ENCODE results near the gene AFF3.

The AFF3 gene

DNA sequence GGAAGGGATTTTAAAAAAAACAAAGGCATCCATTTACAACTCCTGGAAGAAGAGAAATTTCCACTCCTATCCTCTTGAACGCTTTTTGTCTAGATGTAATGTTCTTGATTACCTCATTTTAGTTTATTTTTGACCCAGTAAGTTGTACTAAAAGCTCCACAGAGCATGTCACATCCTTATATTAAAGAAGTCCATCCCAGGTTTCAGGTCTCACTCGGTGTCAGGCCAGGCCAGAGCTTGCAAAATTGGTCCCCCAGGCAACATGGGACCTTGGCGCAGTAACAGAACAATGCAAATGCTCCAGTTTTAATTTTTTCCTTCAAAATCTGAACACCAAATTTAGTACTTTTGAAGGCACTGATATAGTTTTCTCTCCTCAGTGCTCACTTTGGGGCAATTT lies 434.2 kb downstream of the AFF3 start:
- no peak for DNase-seq (ENCODE audit: low read depth in 2 of 2)

DNA sequence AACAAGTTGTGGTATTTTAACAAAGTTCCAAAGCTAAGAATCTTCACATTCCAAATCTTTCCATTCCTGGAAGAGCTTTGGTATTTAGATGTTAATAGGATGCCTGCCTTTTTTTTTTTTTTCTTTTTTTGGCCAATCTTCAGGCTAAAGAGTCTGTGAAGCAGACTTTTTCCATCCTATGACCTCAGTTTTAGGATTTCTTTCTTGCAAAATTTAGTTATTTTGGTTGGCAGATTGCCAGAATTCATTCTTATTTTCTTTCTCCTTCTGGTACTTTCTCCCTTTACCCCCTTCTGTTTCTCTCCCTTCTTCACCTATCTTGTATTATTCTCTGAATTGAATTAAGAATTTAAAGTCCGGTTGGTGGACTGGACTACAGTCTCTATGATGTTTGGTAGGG lies 434.8 kb downstream of the AFF3 start:
- no peak for DNase-seq (ENCODE audit: low read depth in 2 of 2)

DNA sequence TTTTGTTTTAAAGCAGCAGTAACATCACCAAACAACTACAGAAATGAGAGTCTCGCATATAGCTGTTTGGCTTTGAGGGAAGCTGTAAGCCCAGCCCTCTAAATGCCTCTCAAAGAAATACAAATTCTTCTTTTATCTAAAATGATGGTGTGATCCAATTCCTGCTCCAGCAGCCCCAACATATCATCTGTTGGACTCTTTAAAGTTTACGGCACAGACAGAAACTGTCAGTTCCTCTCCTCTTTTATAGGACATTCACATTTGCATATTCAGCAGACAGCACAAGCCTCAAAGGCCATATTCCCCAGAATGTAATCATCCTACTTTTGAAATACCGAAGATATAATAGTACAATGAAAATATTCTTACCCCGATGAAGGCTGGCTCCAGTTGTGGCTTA lies 435.7 kb downstream of the AFF3 start:
- no peak for DNase-seq (ENCODE audit: low read depth in 2 of 2)

GRCh38 chr2:99701503-99701902 lies 440.9 kb downstream of the AFF3 start:
- no peak for DNase-seq (ENCODE audit: low read depth in 2 of 2)

GRCh38 chr2:99700482-99701398 lies 441.6 kb downstream of the AFF3 start:
- no peak for DNase-seq (ENCODE audit: low read depth in 2 of 2)

DNA sequence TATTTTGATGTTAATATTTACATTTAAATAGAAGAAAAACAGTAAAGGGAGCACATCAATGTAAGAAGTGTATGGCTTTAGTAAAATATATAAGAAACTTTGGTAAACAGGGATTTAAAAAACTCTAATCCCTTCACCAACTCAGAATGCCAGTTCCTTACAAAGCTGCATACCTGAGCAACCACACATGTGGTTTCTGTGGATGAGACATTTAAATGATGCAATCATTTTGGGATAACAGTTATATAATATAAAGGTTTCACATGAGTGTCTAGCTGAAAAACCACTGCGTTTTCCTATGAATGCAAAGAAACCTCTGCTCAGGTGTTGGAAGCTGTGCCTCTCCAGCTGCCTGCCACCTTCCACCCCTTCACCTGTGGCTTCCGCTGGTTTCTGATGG lies 443.5 kb downstream of the AFF3 start:
- no peak for DNase-seq (ENCODE audit: low read depth in 2 of 2)

GRCh38 chr2:99697811-99698568 lies 444.4 kb downstream of the AFF3 start:
- no peak for DNase-seq (ENCODE audit: low read depth in 2 of 2)

DNA sequence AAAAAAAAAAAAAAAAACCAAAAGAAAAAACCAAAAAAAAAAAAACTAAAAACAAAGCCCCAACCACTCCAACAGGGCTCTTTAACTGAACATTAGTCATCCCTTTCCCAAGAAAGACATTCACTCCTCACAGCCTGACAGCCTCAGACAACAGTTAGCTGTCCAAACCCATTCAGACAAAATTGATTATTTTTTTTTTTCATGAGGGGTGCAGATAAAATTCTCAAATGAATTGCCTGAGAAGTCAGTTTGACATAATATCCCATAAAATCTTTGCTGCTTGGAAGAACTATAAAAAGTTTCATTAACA lies 446.5 kb downstream of the AFF3 start:
- DNase-seq (ENCODE audit: low read depth in 2 of 2), result no peak

GRCh38 chr2:99695130-99695943 lies 447.1 kb downstream of the AFF3 start:
- DNase-seq (ENCODE audit: low read depth in 2 of 2), result no peak

DNA sequence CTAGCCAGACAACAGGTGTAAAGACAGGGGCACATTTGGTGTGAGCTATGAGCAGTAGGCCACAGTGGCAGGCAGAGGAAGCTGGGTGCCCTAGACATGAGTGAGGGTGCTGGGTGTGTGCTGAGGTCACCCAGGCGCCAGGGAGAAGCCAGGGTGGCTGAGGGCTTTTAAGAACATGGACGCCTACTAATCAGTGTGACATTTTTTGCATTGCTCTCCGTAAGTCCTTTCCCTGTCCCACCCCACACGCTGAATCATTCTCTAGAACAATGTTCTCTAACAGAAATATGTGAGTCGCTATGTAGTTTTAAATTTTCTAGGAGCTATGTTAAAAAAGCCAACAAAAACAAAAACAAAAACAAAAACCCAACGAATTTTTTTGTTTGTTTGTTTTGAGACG lies 448.1 kb downstream of the AFF3 start:
- no peak for DNase-seq (ENCODE audit: low read depth in 2 of 2)

GRCh38 chr2:99692785-99693184 lies 449.6 kb downstream of the AFF3 start:
- DNase-seq (ENCODE audit: low read depth in 2 of 2), result no peak

GRCh38 chr2:99691926-99692325 lies 450.5 kb downstream of the AFF3 start:
- DNase-seq (ENCODE audit: low read depth in 2 of 2), result no peak

GRCh38 chr2:99689145-99689742 lies 453.1 kb downstream of the AFF3 start:
- no peak for DNase-seq (ENCODE audit: low read depth in 2 of 2)

DNA sequence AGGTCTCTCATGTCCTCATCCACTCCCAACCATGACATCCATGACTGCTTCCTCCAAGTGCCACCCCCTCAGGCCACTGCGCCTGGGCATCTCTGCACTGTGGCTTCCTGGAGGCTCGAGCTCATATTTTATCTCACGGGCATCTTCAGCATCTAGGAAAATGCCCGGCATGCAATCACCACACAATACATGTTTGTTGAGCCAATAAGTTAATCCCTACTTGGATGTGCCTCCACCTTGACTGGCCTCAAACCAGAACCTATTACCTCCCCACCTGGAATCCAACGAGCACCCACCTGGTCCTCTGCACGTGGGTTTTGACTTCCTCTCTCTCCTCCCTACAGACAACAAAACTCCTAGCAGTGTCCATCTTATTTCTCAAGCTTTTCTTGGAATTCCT lies 453.7 kb downstream of the AFF3 start:
- no peak for DNase-seq (ENCODE audit: low read depth in 2 of 2)

GRCh38 chr2:99682275-99683060 lies 459.9 kb downstream of the AFF3 start:
- DNase-seq (ENCODE audit: low read depth in 2 of 2), result no peak

GRCh38 chr2:99680946-99681345 lies 461.4 kb downstream of the AFF3 start:
- no peak for DNase-seq (ENCODE audit: low read depth in 2 of 2)

- DNase-seq (ENCODE audit: low read depth in 2 of 2), result no peak
Measured at GRCh38 chr2:99679518-99679917, 462.9 kb downstream of the AFF3 start.

DNA sequence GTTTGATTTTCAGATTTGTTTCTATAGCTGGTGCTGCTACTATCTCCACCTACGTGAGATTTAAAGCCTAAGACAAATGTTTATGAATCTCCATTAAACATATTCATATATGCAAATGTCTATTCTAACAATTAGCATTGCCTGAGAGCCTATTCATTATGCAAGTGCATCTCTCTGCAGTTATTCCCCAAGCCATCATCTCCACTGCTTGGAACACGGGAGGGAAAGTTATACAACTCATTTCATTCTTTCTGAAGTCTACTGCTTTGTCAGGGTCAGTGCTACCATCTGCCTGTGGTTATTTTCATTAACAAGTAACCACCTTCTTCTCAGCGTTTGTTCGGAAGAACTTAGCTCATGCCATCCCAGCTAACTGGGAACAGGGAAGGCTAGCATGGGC lies 463.8 kb downstream of the AFF3 start:
- no peak for DNase-seq (ENCODE audit: low read depth in 2 of 2)

GRCh38 chr2:99677814-99678213 lies 464.6 kb downstream of the AFF3 start:
- DNase-seq (ENCODE audit: low read depth in 2 of 2), result no peak

DNA sequence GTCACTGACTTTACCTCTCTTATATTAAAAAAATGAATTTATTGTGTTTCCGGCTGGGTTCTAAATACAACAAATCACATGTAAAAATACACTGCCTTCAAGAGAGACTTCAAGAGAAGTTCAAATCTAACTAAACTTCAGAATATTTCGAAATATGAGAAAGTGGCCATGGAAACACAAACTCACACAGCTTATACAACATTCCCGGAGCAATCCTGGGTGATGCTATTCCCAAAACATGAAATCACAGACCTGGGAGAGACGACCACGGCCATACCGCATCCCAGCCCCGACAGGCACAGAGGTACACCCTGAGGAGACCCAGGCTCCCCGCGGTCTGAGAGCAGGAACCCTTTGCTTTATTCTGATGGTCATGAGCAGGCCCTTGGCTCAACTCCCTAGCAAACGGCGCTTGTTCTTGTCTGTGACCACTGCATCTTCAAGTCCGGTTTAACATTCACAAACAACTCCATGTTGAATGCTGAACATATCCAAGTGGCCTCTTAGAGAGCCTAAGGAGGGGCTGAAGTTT lies 467.2 kb downstream of the AFF3 start:
- no peak for DNase-seq (ENCODE audit: low read depth in 2 of 2)

DNA sequence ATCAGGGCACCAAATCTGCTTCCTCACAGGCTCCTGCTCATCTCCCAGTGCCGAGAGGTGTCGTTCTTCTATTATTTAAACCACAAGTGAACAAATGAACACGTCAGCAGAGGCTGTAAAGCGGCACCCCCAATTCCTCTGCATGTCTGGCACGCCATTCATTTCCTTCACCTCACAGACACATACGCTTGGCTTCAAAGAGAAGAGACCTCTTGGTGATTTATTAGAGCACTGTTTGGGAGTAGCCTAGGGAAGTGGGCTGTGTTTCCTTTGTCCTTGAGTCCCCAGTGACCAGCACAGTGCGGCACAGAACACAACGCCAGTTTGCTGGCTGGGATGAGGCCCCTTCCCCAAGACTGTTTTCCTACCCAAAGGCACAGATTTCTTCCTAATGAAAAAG lies 468.3 kb downstream of the AFF3 start:
- DNase-seq (ENCODE audit: low read depth in 2 of 2), result no peak
